ENCODE data around the gene TMEM51.

- TF ChIP-seq CTCF (IDR thresholded peaks at IDR 0.05) (no peak), FOXP4 (CRISPR knock-in tag; IDR thresholded peaks at IDR 0.05) (no peak), CBFB (CRISPR knock-in tag; IDR thresholded peaks at IDR 0.05; ENCODE audit: low read depth) (no peak), ZNF671 (CRISPR knock-in tag; IDR thresholded peaks at IDR 0.05) (no peak)
These were observed 31.1 kb downstream of the TMEM51 start for GRCh38 chr1:15184436-15185241.
